Smooth muscle cell (in vitro differentiated cells): Measurements from ENCODE around the gene CDKL5. TPM values are rescaled to one million over a fixed set of nuclear protein-coding genes. Genes with fewer than 3 reads are reported as not detected.

Experiments used
- DNase-seq: peaks from one replicate; lab custom pipeline; 2025; ENCODE audit not compliant: unreplicated experiment; lab: John Stamatoyannopoulos, UW
- H2AFZ ChIP-seq: fragments of 200-600 bp; sonication (generic); 2 replicates; pipeline ENCODE4 v1.6.0; 2016; ENCODE audit warnings: antibody characterized with exemption, low read depth, mild to moderate bottlenecking
- H3F3A ChIP-seq: fragments of 200-600 bp; sonication (generic); 2 replicates; pipeline ENCODE4 v1.6.0; 2017; ENCODE audit warnings: antibody characterized with exemption, low read depth
- H3K27ac ChIP-seq: fragments of 200-600 bp; sonication (generic); 2 replicates; pipeline ENCODE4 v1.5.1; 2016; ENCODE audit warnings: low read depth, mild to moderate bottlenecking
- H3K27me3 ChIP-seq: fragments of 200-600 bp; sonication (generic); 2 replicates; pipeline ENCODE4 v1.6.1; 2016; ENCODE audit warnings: low read depth, mild to moderate bottlenecking
- H3K36me3 ChIP-seq: fragments of 200-600 bp; sonication (generic); 2 replicates; pipeline ENCODE4 v1.5.1; 2016; ENCODE audit warnings: low read depth
- H3K4me1 ChIP-seq: fragments of 200-600 bp; sonication (generic); 2 replicates; pipeline ENCODE4 v1.5.1; 2016; ENCODE audit warnings: low read depth
- H3K4me2 ChIP-seq: fragments of 200-600 bp; sonication (generic); 2 replicates; pipeline ENCODE4 v1.6.0; 2016; ENCODE audit warnings: mild to moderate bottlenecking
- H3K4me3 ChIP-seq: fragments of 200-600 bp; sonication (generic); 2 replicates; pipeline ENCODE4 v1.5.1; 2016; ENCODE audit warnings: mild to moderate bottlenecking
- H3K79me2 ChIP-seq: fragments of 200-600 bp; sonication (generic); 2 replicates; pipeline ENCODE4 v1.6.0; 2016; ENCODE audit warnings: low read depth, mild to moderate bottlenecking
- H3K9ac ChIP-seq: fragments of 200-600 bp; sonication (generic); 2 replicates; pipeline ENCODE4 v1.6.0; 2016; ENCODE audit warnings: low read depth
- H3K9me3 ChIP-seq: fragments of 200-600 bp; sonication (generic); replicated peaks from 2 replicates; pipeline ENCODE4 v1.5.1; 2016; ENCODE audit warnings: low read depth
- H4K20me1 ChIP-seq: fragments of 200-600 bp; sonication (generic); 2 replicates; pipeline ENCODE4 v1.6.0; 2016; ENCODE audit warnings: low read depth
- CTCF ChIP-seq: fragments of 200-600 bp; sonication (generic); IDR thresholded peaks from 2 replicates; pipeline ENCODE4 v1.5.1; 2017; ENCODE audit warnings: borderline replicate concordance, mild to moderate bottlenecking, antibody characterized with exemption; ENCODE audit not compliant: insufficient read depth, poor library complexity, severe bottlenecking
- WGBS: methylation state at CpG from one replicate; pipeline ENCODE4 v1.1.7; 2016; ENCODE audit warnings: low lambda C conversion rate; 5-methylcytosine and 5-hydroxymethylcytosine counted together
- polyA plus RNA-seq: library from polyadenylated mRNA; unstranded; fragments of >200 nt; fragmentation: Nextera tagmentation; extraction: Ambion mirVana; gene quantifications from 2 replicates; pipeline ENCODE4 v1.2.1, GENCODE V29; 2016
- total RNA-seq: library from RNA; depleted of rRNA; stranded (reverse); fragments of >200 nt; gene quantifications from 2 replicates; pipeline ENCODE4 v1.2.3, GENCODE V29; 2014

The CDKL5 gene
- total RNA-seq (13.7 and 14.4 TPM in 2 replicates), polyA plus RNA-seq (3.4 and 4.8 TPM in 2 replicates)

DNA sequence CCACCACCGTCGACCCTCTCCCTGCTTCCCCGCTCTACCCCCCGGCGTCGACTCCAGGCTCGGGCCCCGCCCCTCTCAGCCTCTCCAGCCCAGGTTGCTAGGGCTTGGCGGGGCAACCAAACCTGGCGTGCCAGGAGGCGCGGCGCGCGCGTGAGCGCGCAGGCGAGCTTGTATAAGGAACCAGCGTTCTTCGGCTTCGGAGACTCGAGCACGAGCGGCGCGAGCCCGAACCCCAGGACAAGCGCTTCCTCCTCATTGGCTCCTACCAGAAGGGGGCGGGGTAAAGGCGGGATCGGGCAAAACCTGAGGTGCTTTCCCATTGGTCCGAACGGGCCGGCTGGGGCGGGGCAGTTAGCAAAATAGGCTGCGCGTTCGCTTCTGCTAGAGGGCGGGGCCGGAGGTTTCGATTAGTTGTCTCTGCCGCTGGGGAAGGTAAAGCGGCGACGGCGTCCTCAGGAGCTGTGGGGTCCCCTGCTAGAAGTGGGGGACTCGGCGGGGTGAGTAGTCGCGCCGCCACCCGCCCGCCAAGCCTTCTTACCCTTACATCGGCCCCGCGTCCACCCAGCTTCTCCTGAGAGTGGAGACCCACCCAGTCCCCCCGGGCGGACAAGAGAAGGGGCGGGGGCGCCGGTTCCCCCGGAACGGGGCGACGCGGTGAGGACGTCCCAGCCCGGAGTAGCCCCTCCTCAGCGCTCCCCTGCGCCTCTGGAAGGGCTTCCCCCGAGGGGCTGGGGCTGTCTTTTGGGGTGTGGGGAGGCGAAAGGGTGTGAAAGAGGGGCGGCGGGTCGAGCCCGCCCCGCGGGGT lies at the start of gene CDKL5:
Gene CDKL5, plus strand, starts transcription at position 410 of the 805 bp plus-strand sequence. CDS start 81,489 bp downstream, outside the sequence.
- H3K9me3 ChIP-seq = no peaks in the 10 kb centered on the region
- H3K9ac ChIP-seq = peak within 1 kb of the TSS; percentile 80
- no peaks in the 10 kb centered on the region for H3K36me3 ChIP-seq
- peaks cover 33% of the 10 kb centered on the region for H4K20me1 ChIP-seq
- H2AFZ ChIP-seq = peak within 1 kb of the TSS; percentile 72
- no peaks in the 10 kb centered on the region for H3K27me3 ChIP-seq
- TF ChIP-seq CTCF = no peak
- 56% methylated on average over 43 of the region's 79 CpGs for WGBS
- H3F3A ChIP-seq = no peaks in the 10 kb centered on the region
- peaks cover 40% of the 10 kb centered on the region for H3K79me2 ChIP-seq
- H3K4me2 ChIP-seq = peak within 1 kb of the TSS; percentile 83
- H3K4me1 ChIP-seq = peaks cover 15% of the 10 kb centered on the region
- peak; percentile 72 for DNase-seq
- H3K27ac ChIP-seq = peak within 1 kb of the TSS; percentile 52
- H3K4me3 ChIP-seq = peak within 1 kb of the TSS; percentile 78

DNA sequence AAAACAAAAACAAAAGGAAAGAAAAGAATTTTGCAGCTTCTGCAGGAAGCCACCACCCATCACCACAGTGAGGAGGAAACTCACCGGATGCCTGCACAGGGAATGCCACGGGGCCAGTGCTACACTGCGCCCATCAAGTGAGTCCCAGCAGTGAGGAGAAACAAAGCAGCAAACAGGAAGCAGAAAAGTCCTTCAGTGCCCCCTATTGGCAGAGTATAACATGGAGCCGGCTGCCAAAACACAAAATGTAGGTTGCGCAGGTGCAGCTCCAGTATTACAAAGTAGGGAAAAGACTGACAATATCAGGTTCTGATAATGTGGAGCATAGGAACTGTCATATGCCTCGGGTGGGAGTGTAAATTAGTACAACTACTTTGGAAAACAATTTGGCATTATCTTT lies 47.6 kb upstream of the CDKL5 start:
- no peaks in the 10 kb centered on the region for H4K20me1 ChIP-seq
- no peaks in the 10 kb centered on the region for H3K79me2 ChIP-seq
- H3K4me3 ChIP-seq = no peak overlapping the region
- peak; percentile 26 for TF ChIP-seq CTCF
- H3K4me2 ChIP-seq = no peak overlapping the region
- H3K27ac ChIP-seq = no peak overlapping the region
- no peaks in the 10 kb centered on the region for H3K4me1 ChIP-seq
- no peak overlapping the region for H3K9ac ChIP-seq
- 48% methylated on average over 6 of the region's 6 CpGs for WGBS
- H3K36me3 ChIP-seq = no peaks in the 10 kb centered on the region
- DNase-seq = no peak
- H3F3A ChIP-seq = no peaks in the 10 kb centered on the region
- no peaks in the 10 kb centered on the region for H3K27me3 ChIP-seq
- no peaks in the 10 kb centered on the region for H3K9me3 ChIP-seq
- H2AFZ ChIP-seq = no peak overlapping the region

GRCh38 chrX:18389966-18390365 lies 35.4 kb upstream of the CDKL5 start:
- no peak for TF ChIP-seq CTCF
- 76% methylated on average over 3 of the region's 3 CpGs for WGBS
- H3K27ac ChIP-seq = no peak overlapping the region
- H4K20me1 ChIP-seq = no peaks in the 10 kb centered on the region
- no peak for DNase-seq
- H3K27me3 ChIP-seq = no peaks in the 10 kb centered on the region
- no peak overlapping the region for H3K4me3 ChIP-seq
- no peaks in the 10 kb centered on the region for H3K9me3 ChIP-seq
- H3K79me2 ChIP-seq = no peaks in the 10 kb centered on the region
- no peaks in the 10 kb centered on the region for H3K4me1 ChIP-seq
- no peak overlapping the region for H3K4me2 ChIP-seq
- no peaks in the 10 kb centered on the region for H3F3A ChIP-seq
- H3K36me3 ChIP-seq = no peaks in the 10 kb centered on the region
- H3K9ac ChIP-seq = no peak overlapping the region
- H2AFZ ChIP-seq = no peak overlapping the region
